ENCODE measurements around the gene CRADD. TPM values are rescaled to one million over a fixed set of nuclear protein-coding genes. Genes with fewer than 3 reads are reported as not detected.

CRADD gene
- total RNA-seq, 1 experiment from 2014 or later = 7.6 TPM

DNA sequence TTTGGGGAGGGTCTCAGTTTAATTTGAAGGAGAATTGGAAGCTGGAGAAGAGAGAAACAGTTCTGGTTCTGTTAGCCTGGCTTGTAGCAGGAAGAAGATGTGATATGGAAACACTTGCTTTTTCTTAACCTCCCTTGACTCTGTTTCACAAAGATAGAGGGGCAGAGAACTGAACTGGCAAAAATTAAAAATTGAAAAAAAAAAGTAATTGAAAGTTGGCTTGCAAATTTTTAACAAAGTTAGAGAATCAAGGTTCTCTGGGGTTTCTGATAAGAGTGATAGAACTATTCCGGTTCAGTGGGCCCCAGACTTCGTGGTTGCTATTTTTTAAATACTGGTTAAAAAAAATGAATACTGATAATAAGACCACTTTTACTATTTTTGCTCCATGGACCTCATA, 2.8 kb downstream of the CRADD start:
- H3T11ph ChIP-seq (ENCODE audit: low read length) = no peak overlapping the region
- no peak overlapping the region for H2BK120ac ChIP-seq (ENCODE audit: low read depth, low read length, poor library complexity, severe bottlenecking)
- no peak overlapping the region for H3K4me3 Mint-ChIP-seq
- peaks cover 7% of the 10 kb centered on the region for H3K23me2 ChIP-seq (ENCODE audit: insufficient read length, low read depth, low read length, poor library complexity, severe bottlenecking)
- no peak overlapping the region for H4K8ac ChIP-seq (replicated peaks; ENCODE audit: insufficient read length, low read depth, low read length)
- peaks cover 3% of the 10 kb centered on the region; the same call in 1 of the 2 replicates for H3K4me1 ChIP-seq (ENCODE audit: insufficient read depth, low read length)
- H3K9me3 ChIP-seq (ENCODE audit: control insufficient read depth, low read depth, low read length) = no peaks in the 10 kb centered on the region
- no peak overlapping the region for H3K56ac ChIP-seq (ENCODE audit: insufficient read length, low read depth, low read length)
- H3K14ac ChIP-seq (ENCODE audit: insufficient read depth, low read length) = no peak overlapping the region
- H3K79me2 ChIP-seq (ENCODE audit: insufficient read depth, low read length) = no peaks in the 10 kb centered on the region
- peaks cover 0 to 5% (median 5%) of the 10 kb centered on the region in 3 experiments; a peak in 2 of 7 replicates for H3K36me3 Mint-ChIP-seq (ENCODE audit: insufficient read depth in 1 of 3, low read depth in 3 of 3)
- no peak overlapping the region for H4K5ac ChIP-seq (ENCODE audit: insufficient read length, low read depth, low read length)
- no peaks in the 10 kb centered on the region for H3K79me1 ChIP-seq (ENCODE audit: insufficient read depth, low read depth, low read length, poor library complexity, severe bottlenecking)
- no peak overlapping the region for H2BK20ac ChIP-seq (ENCODE audit: low read depth, low read length, poor library complexity, severe bottlenecking)
- H3K27ac ChIP-seq (ENCODE audit: insufficient read length, low read depth, low read length) = no peak overlapping the region
- H2BK12ac ChIP-seq (ENCODE audit: insufficient read length, low read depth, low read length) = no peak overlapping the region
- no peak overlapping the region for H4K91ac ChIP-seq (ENCODE audit: insufficient read length, low read depth, low read length)
- H3K4me2 ChIP-seq (ENCODE audit: insufficient read depth, insufficient read length, low read length) = no peak overlapping the region
- peak overlapping the region in 1 of 3 experiments; percentile 47; a peak in 3 of 7 replicates for H3K27ac Mint-ChIP-seq
- H3K4ac ChIP-seq (ENCODE audit: low read depth, low read length) = no peak overlapping the region
- no peak overlapping the region for H2BK5ac ChIP-seq (ENCODE audit: insufficient read length, low read length)
- no peak for DNase-seq
- no peaks in the 10 kb centered on the region for H3K27me3 ChIP-seq (ENCODE audit: insufficient read depth, low read length)
- TF ChIP-seq, protein P1, sequence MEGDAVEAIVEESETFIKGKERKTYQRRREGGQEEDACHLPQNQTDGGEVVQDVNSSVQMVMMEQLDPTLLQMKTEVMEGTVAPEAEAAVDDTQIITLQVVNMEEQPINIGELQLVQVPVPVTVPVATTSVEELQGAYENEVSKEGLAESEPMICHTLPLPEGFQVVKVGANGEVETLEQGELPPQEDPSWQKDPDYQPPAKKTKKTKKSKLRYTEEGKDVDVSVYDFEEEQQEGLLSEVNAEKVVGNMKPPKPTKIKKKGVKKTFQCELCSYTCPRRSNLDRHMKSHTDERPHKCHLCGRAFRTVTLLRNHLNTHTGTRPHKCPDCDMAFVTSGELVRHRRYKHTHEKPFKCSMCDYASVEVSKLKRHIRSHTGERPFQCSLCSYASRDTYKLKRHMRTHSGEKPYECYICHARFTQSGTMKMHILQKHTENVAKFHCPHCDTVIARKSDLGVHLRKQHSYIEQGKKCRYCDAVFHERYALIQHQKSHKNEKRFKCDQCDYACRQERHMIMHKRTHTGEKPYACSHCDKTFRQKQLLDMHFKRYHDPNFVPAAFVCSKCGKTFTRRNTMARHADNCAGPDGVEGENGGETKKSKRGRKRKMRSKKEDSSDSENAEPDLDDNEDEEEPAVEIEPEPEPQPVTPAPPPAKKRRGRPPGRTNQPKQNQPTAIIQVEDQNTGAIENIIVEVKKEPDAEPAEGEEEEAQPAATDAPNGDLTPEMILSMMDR (conservative IDR thresholded peaks at IDR 0.05) = no peak
- no peak overlapping the region for H2AK5ac ChIP-seq (ENCODE audit: insufficient read length, low read length)
- H2BK15ac ChIP-seq (ENCODE audit: low read depth, low read length) = no peak overlapping the region
- H4K20me1 ChIP-seq (ENCODE audit: control insufficient read depth, insufficient read depth, insufficient read length) = no peaks in the 10 kb centered on the region
- no peaks in the 10 kb centered on the region; the same call in 1 of the 2 replicates for H3K27me3 Mint-ChIP-seq (ENCODE audit: low read depth)
- H3K9me3 Mint-ChIP-seq = no peaks in the 10 kb centered on the region
- H3K4me1 Mint-ChIP-seq = peaks cover 49 to 54% of the 10 kb centered on the region in 2 experiments
- no CpG with 5 or more reads among the region's 2 CpGs for WGBS (ENCODE audit: extremely low coverage, insufficient read length, low lambda C conversion rate)
- no peak overlapping the region for H3K18ac ChIP-seq (ENCODE audit: insufficient read length, low read depth, low read length)
- no peak overlapping the region for H3K9ac ChIP-seq (ENCODE audit: extremely low read depth, insufficient read length, low read length)
- H2AFZ ChIP-seq (ENCODE audit: low read length) = no peak overlapping the region
- H3K23ac ChIP-seq (ENCODE audit: insufficient read length, low read depth, low read length) = no peak overlapping the region

Data from H9 (cell line).